ENCODE results near the gene LYPD4. TPM values are rescaled to one million over a fixed set of nuclear protein-coding genes. Genes with fewer than 3 reads are reported as not detected.

LYPD4 gene
- total and polyA plus RNA-seq, 2 donors (not counting 1 experiment from before 2014, with no cell fraction given): not detected

DNA sequence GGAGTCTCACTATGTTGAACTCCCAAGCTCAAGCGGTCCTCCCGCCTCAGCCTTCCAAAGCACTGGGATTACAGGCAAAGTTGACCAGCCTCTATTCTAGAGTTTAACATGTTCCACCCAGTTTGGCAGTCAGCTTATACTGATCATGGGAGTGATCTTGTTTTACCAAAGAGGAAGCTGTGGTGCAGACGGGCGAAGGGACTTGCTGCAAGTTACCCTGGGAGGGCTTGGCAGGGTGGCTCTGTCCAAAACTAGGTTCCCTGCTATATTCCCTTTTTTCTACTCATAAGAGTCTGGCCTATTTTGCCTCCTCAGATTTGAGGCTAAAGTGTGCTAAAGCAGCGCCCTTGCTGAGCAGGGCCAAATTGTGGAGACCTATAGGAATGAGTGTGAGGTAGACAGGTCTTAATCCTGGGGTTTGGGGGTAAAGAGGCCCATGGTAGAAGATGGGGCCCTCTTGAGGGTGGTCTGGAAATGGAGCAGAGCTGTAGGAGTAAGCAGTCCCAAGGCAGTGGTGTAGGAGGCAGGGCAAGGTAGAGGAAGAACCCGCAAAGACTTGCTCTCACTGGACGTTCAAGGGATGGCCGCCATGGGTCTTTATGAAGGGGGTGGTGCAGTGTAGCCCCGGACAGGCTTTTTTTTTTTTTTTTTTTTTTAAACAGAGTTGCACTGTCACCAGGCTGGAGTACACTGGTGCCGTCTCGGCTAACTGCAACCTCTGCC lies 18.9 kb upstream of the LYPD4 start:
- Histone ChIP-seq H2AFZ (ENCODE audit: low read length) (no peak overlapping the region), H3K9me3 (ENCODE audit: control insufficient read depth, insufficient read depth, low read depth, low read length) (no peaks in the 10 kb centered on the region), H3K9ac (ENCODE audit: insufficient read depth, low read length) (no peak overlapping the region), H3K79me2 (ENCODE audit: control insufficient read depth, insufficient read depth, low read length) (peaks cover 70% of the 10 kb centered on the region), H4K20me1 (ENCODE audit: control insufficient read depth, extremely low read depth, insufficient read depth, low read length) (no peaks in the 10 kb centered on the region), H3K4me2 (ENCODE audit: extremely low read depth, insufficient read depth, low read length) (peak overlapping the region; percentile 68), H3K4me1 (ENCODE audit: control insufficient read depth, extremely low read depth, insufficient read depth, low read length) (peaks cover 8% of the 10 kb centered on the region), H3K4me3 (replicated peaks in 1 of 4; ENCODE audit: control extremely low read depth in 1 of 4, insufficient read depth in 1 of 4, low read depth in 3 of 4, low read length in 4 of 4) (peak overlapping the region in 1 of 4 experiments; percentile 22), H3K36me3 (ENCODE audit: control insufficient read depth, insufficient read depth, low read length) (peaks cover 39% of the 10 kb centered on the region), H3K27me3 (ENCODE audit: control insufficient read depth, insufficient read depth, low read length) (no peaks in the 10 kb centered on the region), H3K27ac (ENCODE audit: insufficient read depth, low read length) (no peak overlapping the region)
- no peak for DNase-seq (ENCODE audit: low read depth in 2 of 2)
- TF ChIP-seq EZH2 (IDR thresholded peaks at IDR 0.05; ENCODE audit: low read length, missing control alignments) (no peak), CTCF (conservative IDR thresholded peaks at IDR 0.05 in 1 of 2, IDR thresholded peaks at IDR 0.05 in 1 of 2; ENCODE audit: low read depth in 1 of 2, low read length in 2 of 2) (no peak)

DNA sequence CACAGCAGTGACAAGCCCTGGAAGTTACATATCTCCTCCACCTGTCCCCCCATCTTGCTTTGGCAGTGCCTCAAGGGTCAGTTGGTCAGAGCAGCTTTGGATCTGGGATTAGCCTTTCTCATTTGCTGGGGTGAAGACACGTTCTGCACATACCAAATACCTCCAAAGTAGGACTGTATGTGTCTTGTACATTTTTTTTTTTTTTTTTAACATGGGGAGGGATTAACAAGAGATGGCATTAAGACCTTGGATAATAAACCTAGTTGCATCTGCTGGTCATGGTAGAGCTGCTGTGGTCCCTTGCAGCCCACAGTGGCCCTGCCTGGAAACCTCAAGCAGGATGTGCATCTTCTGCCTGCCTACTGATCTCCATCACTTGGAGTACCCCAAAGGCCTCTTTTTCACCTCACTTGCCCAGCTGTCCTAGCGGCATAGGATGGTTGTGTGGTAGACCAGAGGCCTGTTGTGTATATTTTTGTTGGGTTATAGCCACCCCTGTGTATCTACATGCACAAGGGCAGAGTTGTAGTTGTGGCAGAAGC lies 18.0 kb upstream of the LYPD4 start:
- Histone ChIP-seq H3K79me2 (ENCODE audit: control insufficient read depth, insufficient read depth, low read length) (peaks cover 64% of the 10 kb centered on the region), H3K4me1 (ENCODE audit: control insufficient read depth, extremely low read depth, insufficient read depth, low read length) (peaks cover 8% of the 10 kb centered on the region), H3K36me3 (ENCODE audit: control insufficient read depth, insufficient read depth, low read length) (peaks cover 34% of the 10 kb centered on the region), H3K9me3 (ENCODE audit: control insufficient read depth, insufficient read depth, low read depth, low read length) (no peaks in the 10 kb centered on the region), H4K20me1 (ENCODE audit: control insufficient read depth, extremely low read depth, insufficient read depth, low read length) (no peaks in the 10 kb centered on the region), H3K27ac (ENCODE audit: insufficient read depth, low read length) (peak overlapping the region; percentile 18), H3K27me3 (ENCODE audit: control insufficient read depth, insufficient read depth, low read length) (no peaks in the 10 kb centered on the region), H3K4me2 (ENCODE audit: extremely low read depth, insufficient read depth, low read length) (peak overlapping the region; percentile 86), H3K9ac (ENCODE audit: insufficient read depth, low read length) (no peak overlapping the region), H3K4me3 (replicated peaks in 1 of 4; ENCODE audit: control extremely low read depth in 1 of 4, insufficient read depth in 1 of 4, low read depth in 3 of 4, low read length in 4 of 4) (peak overlapping the region in 3 of 4 experiments; percentile 92 to 99 (median 97)), H2AFZ (ENCODE audit: low read length) (no peak overlapping the region)
- no peak for TF ChIP-seq EZH2 (IDR thresholded peaks at IDR 0.05; ENCODE audit: low read length, missing control alignments)
- TF ChIP-seq CTCF (conservative IDR thresholded peaks at IDR 0.05 in 1 of 2, IDR thresholded peaks at IDR 0.05 in 1 of 2; ENCODE audit: low read depth in 1 of 2, low read length in 2 of 2): no peak
- DNase-seq (ENCODE audit: low read depth in 2 of 2): no peak

DNA sequence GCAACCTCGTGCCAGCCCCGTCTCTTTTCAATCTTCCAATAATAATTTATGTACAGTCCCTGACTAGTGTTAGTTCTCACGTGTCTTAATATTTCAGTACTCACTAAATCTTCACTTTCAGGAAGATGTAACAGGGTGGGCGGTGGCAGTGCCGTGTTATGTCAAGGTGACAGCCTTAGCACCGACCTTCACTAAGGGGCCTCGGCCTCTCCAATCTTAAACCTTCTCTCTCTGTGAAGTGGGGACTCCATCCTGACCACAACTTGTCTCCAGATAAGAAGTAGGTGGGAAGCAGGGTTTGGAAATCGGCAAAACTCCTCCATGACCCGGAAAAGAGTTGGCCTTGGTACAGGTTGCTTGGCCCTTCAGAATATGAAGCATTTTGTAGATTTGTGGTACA lies 17.4 kb upstream of the LYPD4 start:
- no peak for DNase-seq (ENCODE audit: low read depth in 2 of 2)
- Histone ChIP-seq H4K20me1 (ENCODE audit: control insufficient read depth, extremely low read depth, insufficient read depth, low read length) (no peaks in the 10 kb centered on the region), H3K36me3 (ENCODE audit: control insufficient read depth, insufficient read depth, low read length) (peaks cover 34% of the 10 kb centered on the region)

More for the DNA sequence above, 17.4 kb upstream of the LYPD4 start:
- H3K27ac ChIP-seq (ENCODE audit: insufficient read depth, low read length): peak overlapping the region; percentile 18
- H2AFZ ChIP-seq (ENCODE audit: low read length): no peak overlapping the region
- peaks cover 60% of the 10 kb centered on the region for H3K79me2 ChIP-seq (ENCODE audit: control insufficient read depth, insufficient read depth, low read length)
- H3K9me3 ChIP-seq (ENCODE audit: control insufficient read depth, insufficient read depth, low read depth, low read length): no peaks in the 10 kb centered on the region
- no peaks in the 10 kb centered on the region for H3K27me3 ChIP-seq (ENCODE audit: control insufficient read depth, insufficient read depth, low read length)
- peak overlapping the region; percentile 92 to 99 (median 98) for H3K4me3 ChIP-seq (replicated peaks in 1 of 4; ENCODE audit: control extremely low read depth in 1 of 4, insufficient read depth in 1 of 4, low read depth in 3 of 4, low read length in 4 of 4)
- peaks cover 8% of the 10 kb centered on the region for H3K4me1 ChIP-seq (ENCODE audit: control insufficient read depth, extremely low read depth, insufficient read depth, low read length)
- no peak for TF ChIP-seq CTCF (conservative IDR thresholded peaks at IDR 0.05 in 1 of 2, IDR thresholded peaks at IDR 0.05 in 1 of 2; ENCODE audit: low read depth in 1 of 2, low read length in 2 of 2)
- TF ChIP-seq EZH2 (IDR thresholded peaks at IDR 0.05; ENCODE audit: low read length, missing control alignments): no peak
- no peak overlapping the region for H3K9ac ChIP-seq (ENCODE audit: insufficient read depth, low read length)
- H3K4me2 ChIP-seq (ENCODE audit: extremely low read depth, insufficient read depth, low read length): peak overlapping the region; percentile 86

Measured in fibroblast of lung (primary cell).